WTC11 (cell line): Measurements from ENCODE around the gene PPARA.

Source experiments
- ATF3 ChIP-seq: sonication (generic); formaldehyde crosslinking; conservative IDR thresholded peaks from 2 replicates; pipeline ENCODE4 v1.8.1; 2022; ENCODE audit warnings: mild to moderate bottlenecking, missing genetic modification reagents
- CTCF ChIP-seq: fragments of 200-600 bp; IDR thresholded peaks from 2 replicates; pipeline ENCODE4 v1.8.0; 2022; ENCODE audit warnings: antibody characterized with exemption
- ETV6 ChIP-seq: sonication (generic); formaldehyde crosslinking; IDR thresholded peaks from 2 replicates; pipeline ENCODE4 v1.8.1; 2022; ENCODE audit warnings: mild to moderate bottlenecking, missing genetic modification reagents
- HMGA2 ChIP-seq: fragments of 250-450 bp; sonication (Bioruptor Pico); IDR thresholded peaks from 2 replicates; pipeline ENCODE4 v1.4.0; 2021; ENCODE audit warnings: mild to moderate bottlenecking, moderate library complexity
- JUN ChIP-seq: sonication (generic); formaldehyde crosslinking; IDR thresholded peaks from 2 replicates; pipeline ENCODE4 v1.8.0; 2023; ENCODE audit warnings: mild to moderate bottlenecking, missing genetic modification reagents
- NR3C1 ChIP-seq: sonication (generic); formaldehyde crosslinking; conservative IDR thresholded peaks from 2 replicates; pipeline ENCODE4 v1.8.1; 2023; ENCODE audit warnings: low read depth, mild to moderate bottlenecking, missing genetic modification reagents
- ZNF121 ChIP-seq: sonication (generic); formaldehyde crosslinking; IDR thresholded peaks from 2 replicates; pipeline ENCODE4 v1.8.0; 2023; ENCODE audit warnings: missing genetic modification reagents

- TF ChIP-seq CTCF (no peak), HMGA2 (no peak), JUN (CRISPR knock-in tag) (no peak), ZNF121 (CRISPR knock-in tag) (no peak), ETV6 (CRISPR knock-in tag) (no peak), NR3C1 (CRISPR knock-in tag) (no peak), ATF3 (CRISPR knock-in tag) (no peak)
Measured at GRCh38 chr22:46226577-46226976, 76.3 kb downstream of the PPARA start.
